ENCODE results near the gene GFOD2.

Gene GFOD2

DNA sequence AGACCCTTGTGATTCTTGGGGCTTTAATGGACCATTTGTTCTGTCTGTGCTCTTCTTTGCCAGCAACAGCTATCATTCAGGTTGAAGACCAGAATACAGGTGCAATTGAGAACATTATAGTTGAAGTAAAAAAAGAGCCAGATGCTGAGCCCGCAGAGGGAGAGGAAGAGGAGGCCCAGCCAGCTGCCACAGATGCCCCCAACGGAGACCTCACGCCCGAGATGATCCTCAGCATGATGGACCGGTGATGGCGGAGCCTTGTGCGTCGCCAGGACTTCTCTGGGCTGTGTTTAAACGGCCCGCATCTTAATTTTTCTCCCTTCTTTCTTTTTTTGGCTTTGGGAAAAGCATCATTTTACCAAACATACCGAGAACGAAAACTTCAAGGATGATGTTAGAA, 81.5 kb downstream of the GFOD2 start:
- no peak for DNase-seq

DNA sequence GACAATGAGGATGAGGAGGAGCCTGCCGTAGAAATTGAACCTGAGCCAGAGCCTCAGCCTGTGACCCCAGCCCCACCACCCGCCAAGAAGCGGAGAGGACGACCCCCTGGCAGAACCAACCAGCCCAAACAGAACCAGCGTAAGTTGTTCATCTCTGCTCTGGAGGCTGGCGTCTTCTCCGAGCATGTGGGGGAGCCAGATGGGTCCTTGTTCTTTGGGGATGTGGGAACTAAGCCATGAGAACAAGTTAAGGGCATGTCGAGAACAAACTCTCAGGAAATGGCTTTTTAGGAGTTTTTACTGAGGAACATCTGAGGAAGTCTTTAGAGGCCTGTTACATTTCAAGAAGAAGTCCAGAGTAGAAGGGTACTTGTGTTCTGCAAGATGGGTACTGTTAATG, 82.4 kb downstream of the GFOD2 start:
- DNase-seq, result no peak

DNA sequence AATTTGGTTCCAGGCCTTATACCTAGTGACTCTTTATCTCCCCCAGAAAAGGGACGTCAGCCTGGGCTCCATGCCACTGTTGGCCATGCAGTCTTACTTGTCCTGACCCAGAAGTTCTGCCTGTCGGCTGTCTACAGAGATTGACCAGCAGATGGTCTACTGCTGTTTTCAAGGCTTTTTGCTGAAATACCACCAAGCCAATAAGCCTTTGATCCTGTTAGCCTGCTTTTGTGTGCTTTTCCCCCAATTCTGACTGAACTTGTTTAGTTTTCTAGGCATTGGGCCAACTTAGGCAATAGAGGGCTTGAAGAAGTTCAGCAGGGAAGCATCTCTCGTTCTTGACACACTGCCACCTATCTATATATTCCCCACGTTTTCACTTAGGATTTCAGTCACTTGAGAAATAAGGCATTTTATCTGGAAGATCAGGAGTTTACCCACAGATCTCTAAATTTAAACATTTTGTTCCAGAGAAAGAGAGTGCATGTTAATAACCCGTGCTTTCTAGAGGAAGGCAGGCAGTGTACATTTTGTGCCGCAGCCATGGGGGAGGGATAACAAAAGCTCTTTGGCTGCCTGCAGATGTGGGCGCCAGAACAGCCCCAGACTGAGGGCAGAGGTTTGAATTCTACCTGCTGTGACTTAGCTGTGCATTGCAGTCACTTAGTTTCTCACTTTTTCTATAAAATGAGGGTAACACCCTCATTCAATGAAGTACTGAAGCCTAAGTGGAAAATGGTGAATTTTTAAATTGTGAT, 86.5 kb downstream of the GFOD2 start:
- no peak for DNase-seq

DNA sequence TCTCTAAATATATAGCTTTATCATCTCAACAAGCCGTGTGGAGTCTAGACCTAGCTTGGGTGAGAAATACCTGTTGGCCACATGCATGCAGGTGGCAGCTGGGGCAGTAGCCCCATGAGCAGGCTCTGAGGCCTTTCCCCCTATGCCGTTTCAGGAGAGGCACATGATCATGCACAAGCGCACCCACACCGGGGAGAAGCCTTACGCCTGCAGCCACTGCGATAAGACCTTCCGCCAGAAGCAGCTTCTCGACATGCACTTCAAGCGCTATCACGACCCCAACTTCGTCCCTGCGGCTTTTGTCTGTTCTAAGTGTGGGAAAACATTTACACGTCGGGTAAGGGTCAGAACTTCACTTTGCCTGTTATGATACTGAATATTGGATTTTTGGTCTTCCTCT, 90.9 kb downstream of the GFOD2 start:
- DNase-seq, result no peak

All from T-helper 9 cell (primary cell).